Neural cell (in vitro differentiated cells): Measurements from ENCODE around the gene TEX19. TPM values are rescaled to one million over a fixed set of nuclear protein-coding genes. Genes with fewer than 3 reads are reported as not detected.
"Not testable (repeated sequence)": the region's sequence is repeated elsewhere in the genome, so short reads cannot be mapped to it uniquely, and the experiment has no call there.

Source experiments
- H2AFZ ChIP-seq: fragments of 200-600, 300-800 bp; sonication (generic), shearing (Covaris generic); 2 replicates; pipeline ENCODE4 v1.6.0; 2014; ENCODE audit warnings: low read depth, mild to moderate bottlenecking, antibody characterized with exemption, low read length, moderate library complexity
- H3F3A ChIP-seq: fragments of 200-600 bp; shearing (Covaris generic); 2 replicates; pipeline ENCODE4 v1.6.1; 2016; ENCODE audit warnings: mild to moderate bottlenecking, moderate library complexity, mixed read lengths, antibody characterized with exemption, low read length; ENCODE audit not compliant: insufficient read depth, poor library complexity, severe bottlenecking
- H3K27ac ChIP-seq: fragments of 200-600, 300-800 bp; sonication (generic), shearing (Covaris generic); 2 replicates; pipeline ENCODE4 v1.5.1; 2014; ENCODE audit warnings: mild to moderate bottlenecking, low read length, moderate library complexity
- H3K27me3 ChIP-seq: fragments of 300-800, 200-600 bp; sonication (generic), shearing (Covaris generic); 2 replicates; pipeline ENCODE4 v1.6.0; 2014; ENCODE audit warnings: mild to moderate bottlenecking, low read depth, low read length, moderate library complexity; ENCODE audit not compliant: insufficient read depth
- H3K36me3 ChIP-seq: fragments of 300-800, 200-600 bp; sonication (generic), shearing (Covaris generic); 2 replicates; pipeline ENCODE4 v1.5.1; 2014; ENCODE audit warnings: mild to moderate bottlenecking, antibody characterized with exemption, low read length, moderate library complexity; ENCODE audit not compliant: insufficient read depth
- H3K4me2 ChIP-seq: fragments of 300-800, 200-600 bp; sonication (generic), shearing (Covaris generic); 2 replicates; pipeline ENCODE4 v1.6.0; 2014; ENCODE audit warnings: mild to moderate bottlenecking, low read length
- H3K4me3 ChIP-seq: fragments of 300-800, 200-600 bp; sonication (generic), shearing (Covaris generic); 2 replicates; pipeline ENCODE4 v1.5.1; 2014; ENCODE audit warnings: mild to moderate bottlenecking, low read length, moderate library complexity
- H3K79me2 ChIP-seq: fragments of 200-600 bp; shearing (Covaris generic); replicated peaks from 2 replicates; pipeline ENCODE4 v1.6.0; 2014; ENCODE audit warnings: mild to moderate bottlenecking, low read length, moderate library complexity; ENCODE audit not compliant: insufficient read depth
- H3K9ac ChIP-seq: fragments of 300-800, 200-600 bp; sonication (generic), shearing (Covaris generic); 2 replicates; pipeline ENCODE4 v1.6.1; 2016; ENCODE audit warnings: mild to moderate bottlenecking, low read length, mixed read lengths
- H3K9me2 ChIP-seq: fragments of 200-600 bp; shearing (Covaris generic); 2 replicates; pipeline ENCODE4 v1.6.1; 2016; ENCODE audit warnings: mild to moderate bottlenecking, low read length, mixed read lengths; ENCODE audit not compliant: insufficient read depth
- H3K9me3 ChIP-seq: fragments of 200-600, 300-800 bp; sonication (generic), shearing (Covaris generic); 2 replicates; pipeline ENCODE4 v1.6.1; 2016; ENCODE audit warnings: mild to moderate bottlenecking, mixed run types, low read length, moderate library complexity, mixed read lengths
- H4K20me1 ChIP-seq: fragments of 200-600 bp; shearing (Covaris generic); 2 replicates; pipeline ENCODE4 v1.6.1; 2016; ENCODE audit warnings: mild to moderate bottlenecking, mixed run types; ENCODE audit not compliant: insufficient read depth
- EP300 ChIP-seq: fragments of 450-650 bp; conservative IDR thresholded peaks from 2 replicates; pipeline ENCODE4 v1.6.1; 2014; ENCODE audit warnings: antibody characterized with exemption, mild to moderate bottlenecking, moderate library complexity; ENCODE audit not compliant: poor library complexity, severe bottlenecking
- EZH2 ChIP-seq: fragments of 200-600, 300-800 bp; shearing (Covaris generic), sonication (generic); IDR thresholded peaks from 2 replicates; pipeline ENCODE4 v1.6.1; 2014; ENCODE audit warnings: antibody characterized with exemption, low read length, borderline replicate concordance, mild to moderate bottlenecking; ENCODE audit not compliant: insufficient read depth, poor library complexity, severe bottlenecking
- MXI1 ChIP-seq: fragments of 450-650 bp; conservative IDR thresholded peaks from 2 replicates; pipeline ENCODE4 v1.6.1; 2014; ENCODE audit warnings: antibody characterized with exemption, mild to moderate bottlenecking; ENCODE audit not compliant: poor library complexity, severe bottlenecking
- POLR2AphosphoS5 ChIP-seq: IDR thresholded peaks from 2 replicates; pipeline ENCODE4 v1.6.1; 2012
- RAD21 ChIP-seq: fragments of 450-650 bp; conservative IDR thresholded peaks from 2 replicates; pipeline ENCODE4 v1.6.1; 2014; ENCODE audit warnings: antibody characterized with exemption, mild to moderate bottlenecking, moderate library complexity
- SMC3 ChIP-seq: fragments of 450-650 bp; conservative IDR thresholded peaks from 2 replicates; pipeline ENCODE4 v1.6.1; 2014; ENCODE audit warnings: antibody characterized with exemption, mild to moderate bottlenecking, moderate library complexity; ENCODE audit not compliant: poor library complexity
- TAF1 ChIP-seq: IDR thresholded peaks from 2 replicates; pipeline ENCODE4 v1.6.1; 2012; ENCODE audit warnings: low read depth
- polyA plus RNA-seq: library from polyadenylated mRNA; depleted of rRNA; stranded (reverse); fragments of >200 nt; gene quantifications from 2 replicates; pipeline ENCODE4 v1.2.3, GENCODE V29; 2014
- TF ChIP-seq, protein P1 (sequence below): fragments of 450-650 bp; IDR thresholded peaks from 2 replicates; pipeline ENCODE4 v1.5.1; 2014; ENCODE audit warnings: antibody characterized with exemption, mild to moderate bottlenecking, moderate library complexity; ENCODE audit not compliant: poor library complexity, severe bottlenecking
- TF ChIP-seq, protein P2 (sequence below): IDR thresholded peaks from 2 replicates; pipeline ENCODE4 v1.6.1; 2012; ENCODE audit warnings: borderline replicate concordance

TEX19 gene
- polyA plus RNA-seq, 1 donor from 2014 or later: not detected

DNA sequence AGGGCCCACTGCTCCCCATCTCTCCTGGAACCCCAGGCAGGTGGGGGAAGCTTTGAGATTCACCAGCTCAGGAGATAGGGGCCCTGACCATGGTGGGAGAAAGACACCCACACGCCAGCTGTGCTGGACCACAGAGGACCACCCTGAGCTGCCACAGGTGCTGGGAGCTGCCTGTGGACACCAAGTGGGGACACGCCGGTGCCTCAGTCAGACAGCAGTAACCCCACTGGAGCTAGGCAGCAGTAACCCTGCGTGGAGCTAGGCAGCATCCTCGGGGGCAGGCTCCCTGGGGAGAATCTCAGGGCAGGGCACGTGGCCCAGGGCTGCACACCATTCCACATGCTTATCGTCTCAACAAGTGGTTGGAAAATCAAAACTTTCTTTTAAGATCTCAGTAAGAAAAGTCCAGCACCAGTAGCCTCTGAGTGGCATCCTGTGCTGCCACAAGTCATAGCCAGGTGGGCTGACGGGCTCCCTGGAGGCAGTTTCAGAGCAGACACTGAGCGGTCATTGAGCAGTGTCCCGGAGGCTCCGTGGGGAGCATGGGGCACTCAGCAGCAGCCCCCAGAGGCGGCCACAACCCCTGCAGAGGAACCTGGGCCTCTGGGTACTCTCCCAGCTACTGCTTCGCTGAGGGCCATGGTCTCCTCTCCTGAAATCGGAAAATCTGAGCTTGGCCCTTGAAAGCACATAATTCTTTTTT lies 51.1 kb downstream of the TEX19 start:
- Histone ChIP-seq H2AFZ (no peak overlapping the region), H4K20me1 (no peaks in the 10 kb centered on the region), H3K9me2 (no peaks in the 10 kb centered on the region), H3K79me2 (no peaks in the 10 kb centered on the region), H3F3A (no peaks in the 10 kb centered on the region), H3K27me3 (no peaks in the 10 kb centered on the region), H3K9me3 (no peaks in the 10 kb centered on the region), H3K27ac (no peak overlapping the region), H3K9ac (no peak overlapping the region), H3K4me3 (no peak overlapping the region), H3K36me3 (no peaks in the 10 kb centered on the region), H3K4me2 (no peak overlapping the region)
- TF ChIP-seq EP300: no peak
- TF ChIP-seq TAF1: no peak
- no peak for TF ChIP-seq EZH2
- TF ChIP-seq POLR2AphosphoS5: no peak
- TF ChIP-seq MXI1: no peak
- TF ChIP-seq RAD21: no peak
- no peak for TF ChIP-seq SMC3
- TF ChIP-seq, protein P1, sequence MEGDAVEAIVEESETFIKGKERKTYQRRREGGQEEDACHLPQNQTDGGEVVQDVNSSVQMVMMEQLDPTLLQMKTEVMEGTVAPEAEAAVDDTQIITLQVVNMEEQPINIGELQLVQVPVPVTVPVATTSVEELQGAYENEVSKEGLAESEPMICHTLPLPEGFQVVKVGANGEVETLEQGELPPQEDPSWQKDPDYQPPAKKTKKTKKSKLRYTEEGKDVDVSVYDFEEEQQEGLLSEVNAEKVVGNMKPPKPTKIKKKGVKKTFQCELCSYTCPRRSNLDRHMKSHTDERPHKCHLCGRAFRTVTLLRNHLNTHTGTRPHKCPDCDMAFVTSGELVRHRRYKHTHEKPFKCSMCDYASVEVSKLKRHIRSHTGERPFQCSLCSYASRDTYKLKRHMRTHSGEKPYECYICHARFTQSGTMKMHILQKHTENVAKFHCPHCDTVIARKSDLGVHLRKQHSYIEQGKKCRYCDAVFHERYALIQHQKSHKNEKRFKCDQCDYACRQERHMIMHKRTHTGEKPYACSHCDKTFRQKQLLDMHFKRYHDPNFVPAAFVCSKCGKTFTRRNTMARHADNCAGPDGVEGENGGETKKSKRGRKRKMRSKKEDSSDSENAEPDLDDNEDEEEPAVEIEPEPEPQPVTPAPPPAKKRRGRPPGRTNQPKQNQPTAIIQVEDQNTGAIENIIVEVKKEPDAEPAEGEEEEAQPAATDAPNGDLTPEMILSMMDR: no peak
- TF ChIP-seq, protein P2, sequence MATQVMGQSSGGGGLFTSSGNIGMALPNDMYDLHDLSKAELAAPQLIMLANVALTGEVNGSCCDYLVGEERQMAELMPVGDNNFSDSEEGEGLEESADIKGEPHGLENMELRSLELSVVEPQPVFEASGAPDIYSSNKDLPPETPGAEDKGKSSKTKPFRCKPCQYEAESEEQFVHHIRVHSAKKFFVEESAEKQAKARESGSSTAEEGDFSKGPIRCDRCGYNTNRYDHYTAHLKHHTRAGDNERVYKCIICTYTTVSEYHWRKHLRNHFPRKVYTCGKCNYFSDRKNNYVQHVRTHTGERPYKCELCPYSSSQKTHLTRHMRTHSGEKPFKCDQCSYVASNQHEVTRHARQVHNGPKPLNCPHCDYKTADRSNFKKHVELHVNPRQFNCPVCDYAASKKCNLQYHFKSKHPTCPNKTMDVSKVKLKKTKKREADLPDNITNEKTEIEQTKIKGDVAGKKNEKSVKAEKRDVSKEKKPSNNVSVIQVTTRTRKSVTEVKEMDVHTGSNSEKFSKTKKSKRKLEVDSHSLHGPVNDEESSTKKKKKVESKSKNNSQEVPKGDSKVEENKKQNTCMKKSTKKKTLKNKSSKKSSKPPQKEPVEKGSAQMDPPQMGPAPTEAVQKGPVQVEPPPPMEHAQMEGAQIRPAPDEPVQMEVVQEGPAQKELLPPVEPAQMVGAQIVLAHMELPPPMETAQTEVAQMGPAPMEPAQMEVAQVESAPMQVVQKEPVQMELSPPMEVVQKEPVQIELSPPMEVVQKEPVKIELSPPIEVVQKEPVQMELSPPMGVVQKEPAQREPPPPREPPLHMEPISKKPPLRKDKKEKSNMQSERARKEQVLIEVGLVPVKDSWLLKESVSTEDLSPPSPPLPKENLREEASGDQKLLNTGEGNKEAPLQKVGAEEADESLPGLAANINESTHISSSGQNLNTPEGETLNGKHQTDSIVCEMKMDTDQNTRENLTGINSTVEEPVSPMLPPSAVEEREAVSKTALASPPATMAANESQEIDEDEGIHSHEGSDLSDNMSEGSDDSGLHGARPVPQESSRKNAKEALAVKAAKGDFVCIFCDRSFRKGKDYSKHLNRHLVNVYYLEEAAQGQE: no peak

- H3K36me3 ChIP-seq: no peaks in the 10 kb centered on the region
- H3K9me2 ChIP-seq: no peaks in the 10 kb centered on the region
- H4K20me1 ChIP-seq: no peaks in the 10 kb centered on the region
- H3K9ac ChIP-seq: no peak overlapping the region
- H3K4me2 ChIP-seq: no peak overlapping the region
- H3K9me3 ChIP-seq: no peaks in the 10 kb centered on the region
- H3F3A ChIP-seq: no peaks in the 10 kb centered on the region
- H3K27ac ChIP-seq: no peak overlapping the region
- H3K27me3 ChIP-seq: no peaks in the 10 kb centered on the region
- H2AFZ ChIP-seq: no peak overlapping the region
- TF ChIP-seq POLR2AphosphoS5 (no peak), MXI1 (no peak), EZH2 (no peak), TAF1 (no peak), EP300 (no peak), SMC3 (no peak), RAD21 (no peak)
- TF ChIP-seq, protein P1: no peak
- TF ChIP-seq, protein P2: no peak
- H3K4me3 ChIP-seq: no peak overlapping the region
- no peaks in the 10 kb centered on the region for H3K79me2 ChIP-seq
Observed at GRCh38 chr17:82411396-82412053, 52.5 kb downstream of the TEX19 start.

- not testable (repeated sequence) for H3K36me3 ChIP-seq, H2AFZ ChIP-seq, H3K79me2 ChIP-seq, H3K27ac ChIP-seq, H3K27me3 ChIP-seq, H3K4me3 ChIP-seq, H3F3A ChIP-seq, H4K20me1 ChIP-seq, H3K9me3 ChIP-seq, H3K4me2 ChIP-seq, H3K9me2 ChIP-seq, H3K9ac ChIP-seq
Observed at GRCh38 chr17:82412081-82412480, 53.0 kb downstream of the TEX19 start.
